ENCODE data around the gene HIVEP2.

DNA sequence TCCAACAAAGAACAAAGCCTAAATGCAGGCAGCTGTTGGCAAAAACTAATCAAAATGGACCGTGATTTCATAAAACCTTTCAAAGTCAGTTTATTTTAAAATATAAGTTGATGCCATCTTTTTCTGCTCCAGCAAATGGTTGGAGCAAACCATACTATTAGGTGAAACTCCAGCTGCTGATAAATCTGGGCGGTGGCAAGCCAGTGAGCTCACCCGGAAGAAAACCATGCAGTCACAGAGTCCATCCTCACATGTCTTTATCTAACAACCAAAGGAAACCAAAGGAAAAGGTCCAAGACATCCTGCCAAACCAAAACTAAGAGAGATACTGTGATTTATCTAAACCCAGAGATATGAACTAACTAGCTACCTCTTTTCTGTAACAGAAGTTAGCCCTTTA lies 72.6 kb downstream of the HIVEP2 start:
- TF ChIP-seq, protein P1, sequence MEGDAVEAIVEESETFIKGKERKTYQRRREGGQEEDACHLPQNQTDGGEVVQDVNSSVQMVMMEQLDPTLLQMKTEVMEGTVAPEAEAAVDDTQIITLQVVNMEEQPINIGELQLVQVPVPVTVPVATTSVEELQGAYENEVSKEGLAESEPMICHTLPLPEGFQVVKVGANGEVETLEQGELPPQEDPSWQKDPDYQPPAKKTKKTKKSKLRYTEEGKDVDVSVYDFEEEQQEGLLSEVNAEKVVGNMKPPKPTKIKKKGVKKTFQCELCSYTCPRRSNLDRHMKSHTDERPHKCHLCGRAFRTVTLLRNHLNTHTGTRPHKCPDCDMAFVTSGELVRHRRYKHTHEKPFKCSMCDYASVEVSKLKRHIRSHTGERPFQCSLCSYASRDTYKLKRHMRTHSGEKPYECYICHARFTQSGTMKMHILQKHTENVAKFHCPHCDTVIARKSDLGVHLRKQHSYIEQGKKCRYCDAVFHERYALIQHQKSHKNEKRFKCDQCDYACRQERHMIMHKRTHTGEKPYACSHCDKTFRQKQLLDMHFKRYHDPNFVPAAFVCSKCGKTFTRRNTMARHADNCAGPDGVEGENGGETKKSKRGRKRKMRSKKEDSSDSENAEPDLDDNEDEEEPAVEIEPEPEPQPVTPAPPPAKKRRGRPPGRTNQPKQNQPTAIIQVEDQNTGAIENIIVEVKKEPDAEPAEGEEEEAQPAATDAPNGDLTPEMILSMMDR (IDR thresholded peaks at IDR 0.05): no peak
- TF ChIP-seq EP300 (IDR thresholded peaks at IDR 0.05): no peak
